IPS DF 6.9 (cell line): ENCODE results near the gene DNMT3L.

Source experiments
- DNase-seq: peaks from one replicate; pipeline ENCODE4 v3.0.0-alpha.2; 2013; ENCODE audit warnings: low read depth, low spot score
- H3K27ac ChIP-seq: one replicate; pipeline ENCODE4 v1.5.1; 2013; ENCODE audit warnings: low read length, control low read depth
- H3K27me3 ChIP-seq: 2 replicates; pipeline ENCODE4 v1.6.1; 2013; ENCODE audit warnings: mild to moderate bottlenecking, low read length; ENCODE audit not compliant: control insufficient read depth, insufficient read depth
- H3K36me3 ChIP-seq: 2 replicates; pipeline ENCODE4 v1.6.1; 2013; ENCODE audit warnings: low read length; ENCODE audit not compliant: control insufficient read depth, insufficient read depth
- H3K4me1 ChIP-seq: 2 replicates; pipeline ENCODE4 v1.6.1; 2013; ENCODE audit warnings: low read length; ENCODE audit not compliant: control insufficient read depth, insufficient read depth
- H3K4me3 ChIP-seq: 2 replicates; pipeline ENCODE4 v1.5.1; 2013; ENCODE audit warnings: mild to moderate bottlenecking, low read length
- H3K9me3 ChIP-seq: 2 replicates; pipeline ENCODE4 v1.6.1; 2013; ENCODE audit warnings: low read length, inconsistent platforms; ENCODE audit not compliant: control insufficient read depth, insufficient read depth
- WGBS: extraction: QIAGEN DNeasy Blood & Tissue Kit; methylation state at CpG from one replicate; pipeline ENCODE4 v1.1.7; 2013; ENCODE audit warnings: mixed read lengths, missing lambda C conversion rate; ENCODE audit not compliant: insufficient read length, insufficient coverage; 5-methylcytosine and 5-hydroxymethylcytosine counted together

Gene DNMT3L

GRCh38 chr21:44301141-44301540 lies 39.4 kb upstream of the DNMT3L start:
- no peaks in the 10 kb centered on the region for H3K36me3 ChIP-seq
- WGBS, result no CpG with 5 or more reads among the region's 13 CpGs
- no peak for DNase-seq
- H3K9me3 ChIP-seq, result no peaks in the 10 kb centered on the region
- no peak overlapping the region for H3K4me3 ChIP-seq
- H3K4me1 ChIP-seq, result peaks cover 4% of the 10 kb centered on the region
- H3K27me3 ChIP-seq, result no peaks in the 10 kb centered on the region
- no peak overlapping the region for H3K27ac ChIP-seq

- Histone ChIP-seq H3K36me3 (no peaks in the 10 kb centered on the region), H3K4me3 (peak overlapping the region; percentile 76), H3K4me1 (peaks cover 4% of the 10 kb centered on the region), H3K27ac (no peak overlapping the region), H3K27me3 (no peaks in the 10 kb centered on the region), H3K9me3 (no peaks in the 10 kb centered on the region)
- DNase-seq, result no peak
- no CpG with 5 or more reads among the region's 67 CpGs for WGBS
These were observed 38.7 kb upstream of the DNMT3L start for GRCh38 chr21:44300262-44300959.

GRCh38 chr21:44299458-44300261 lies 38.0 kb upstream of the DNMT3L start, which contains the start of gene PFKL:
TSS of gene PFKL (plus strand) at chr21:44300053. CDS start at chr21:44300106, 53 bp downstream.
- no peaks in the 10 kb centered on the region for H3K36me3 ChIP-seq
- no peaks in the 10 kb centered on the region for H3K27me3 ChIP-seq
- DNase-seq, result no peak
- H3K4me3 ChIP-seq, result peak within 1 kb of the TSS; percentile 76
- no peaks in the 10 kb centered on the region for H3K9me3 ChIP-seq
- no CpG with 5 or more reads among the region's 94 CpGs for WGBS
- H3K27ac ChIP-seq, result no peak within 1 kb of the TSS
- H3K4me1 ChIP-seq, result peaks cover 4% of the 10 kb centered on the region

- no peak for DNase-seq
- Histone ChIP-seq H3K4me1 (peaks cover 1% of the 10 kb centered on the region), H3K36me3 (no peaks in the 10 kb centered on the region), H3K27me3 (no peaks in the 10 kb centered on the region), H3K9me3 (no peaks in the 10 kb centered on the region), H3K4me3 (peak overlapping the region; percentile 76; the same call in 1 of the 2 replicates), H3K27ac (no peak overlapping the region)
- no CpG with 5 or more reads among the region's 10 CpGs for WGBS
These were observed 37.4 kb upstream of the DNMT3L start for GRCh38 chr21:44299085-44299457.

GRCh38 chr21:44298301-44298700 lies 36.6 kb upstream of the DNMT3L start:
- Histone ChIP-seq H3K36me3 (no peaks in the 10 kb centered on the region), H3K4me1 (peaks cover 1% of the 10 kb centered on the region; the same call in 1 of the 2 replicates), H3K4me3 (no peak overlapping the region), H3K27ac (no peak overlapping the region), H3K9me3 (no peaks in the 10 kb centered on the region), H3K27me3 (no peaks in the 10 kb centered on the region)
- WGBS, result no CpG with 5 or more reads among the region's 2 CpGs
- no peak for DNase-seq

GRCh38 chr21:44297525-44298290 lies 36.0 kb upstream of the DNMT3L start:
- no peak overlapping the region for H3K27ac ChIP-seq
- no peak overlapping the region for H3K4me3 ChIP-seq
- H3K4me1 ChIP-seq, result peaks cover 1% of the 10 kb centered on the region; the same call in 1 of the 2 replicates
- no peaks in the 10 kb centered on the region for H3K36me3 ChIP-seq
- DNase-seq, result peak; percentile 52
- no peaks in the 10 kb centered on the region for H3K9me3 ChIP-seq
- no peaks in the 10 kb centered on the region for H3K27me3 ChIP-seq
- WGBS, result no CpG with 5 or more reads among the region's 22 CpGs

- no peaks in the 10 kb centered on the region for H3K36me3 ChIP-seq
These were observed 35.2 kb upstream of the DNMT3L start for GRCh38 chr21:44296916-44297315.

GRCh38 chr21:44296103-44296519 lies 34.4 kb upstream of the DNMT3L start:
- Histone ChIP-seq H3K36me3 (no peaks in the 10 kb centered on the region), H3K4me1 (peaks cover 1% of the 10 kb centered on the region; the same call in 1 of the 2 replicates), H3K9me3 (no peaks in the 10 kb centered on the region), H3K4me3 (no peak overlapping the region), H3K27ac (no peak overlapping the region), H3K27me3 (no peaks in the 10 kb centered on the region)
- WGBS, result no CpG with 5 or more reads among the region's 12 CpGs
- no peak for DNase-seq

More at GRCh38 chr21:44296916-44297315, 35.2 kb upstream of the DNMT3L start:
- Histone ChIP-seq H3K27me3 (no peaks in the 10 kb centered on the region), H3K9me3 (no peaks in the 10 kb centered on the region), H3K4me1 (peaks cover 1% of the 10 kb centered on the region; the same call in 1 of the 2 replicates), H3K4me3 (no peak overlapping the region), H3K27ac (no peak overlapping the region)
- WGBS, result no CpG with 5 or more reads among the region's 13 CpGs
- no peak for DNase-seq

- Histone ChIP-seq H3K36me3 (no peaks in the 10 kb centered on the region), H3K27ac (no peak overlapping the region), H3K4me1 (no peaks in the 10 kb centered on the region), H3K27me3 (no peaks in the 10 kb centered on the region), H3K9me3 (no peaks in the 10 kb centered on the region), H3K4me3 (no peak overlapping the region)
- DNase-seq, result no peak
- WGBS, result no CpG with 5 or more reads among the region's 10 CpGs
These were observed 33.9 kb upstream of the DNMT3L start for GRCh38 chr21:44295646-44296045.

- Histone ChIP-seq H3K4me1 (no peaks in the 10 kb centered on the region), H3K27me3 (no peaks in the 10 kb centered on the region), H3K4me3 (no peak overlapping the region), H3K9me3 (no peaks in the 10 kb centered on the region), H3K36me3 (no peaks in the 10 kb centered on the region), H3K27ac (no peak overlapping the region)
- WGBS, result no CpG with 5 or more reads among the region's 14 CpGs
- no peak for DNase-seq
These were observed 33.5 kb upstream of the DNMT3L start for GRCh38 chr21:44295163-44295573.
